ENCODE measurements around the gene NTSR1. TPM values are rescaled to one million over a fixed set of nuclear protein-coding genes. Genes with fewer than 3 reads are reported as not detected.

NTSR1 gene
- polyA plus RNA-seq, 1 donor = 0.10 TPM

- no peak for DNase-seq (ENCODE audit: low read depth)
Measured at GRCh38 chr20:62725596-62726268, 17.1 kb downstream of the NTSR1 start.

GRCh38 chr20:62726276-62726675 is 17.6 kb downstream of the NTSR1 start:
- no peak for DNase-seq (ENCODE audit: low read depth)

GRCh38 chr20:62726716-62727583 is 18.3 kb downstream of the NTSR1 start:
- no peak for DNase-seq (ENCODE audit: low read depth)

- DNase-seq (ENCODE audit: low read depth) = no peak
Measured at GRCh38 chr20:62727584-62728027, 19.0 kb downstream of the NTSR1 start.

GRCh38 chr20:62728028-62728780 is 19.6 kb downstream of the NTSR1 start:
- DNase-seq (ENCODE audit: low read depth) = no peak

GRCh38 chr20:62728781-62729300 is 20.2 kb downstream of the NTSR1 start:
- no peak for DNase-seq (ENCODE audit: low read depth)

GRCh38 chr20:62730481-62730880 is 21.8 kb downstream of the NTSR1 start:
- DNase-seq (ENCODE audit: low read depth) = no peak

- DNase-seq (ENCODE audit: low read depth) = no peak
Measured at GRCh38 chr20:62732031-62732760, 23.6 kb downstream of the NTSR1 start.

GRCh38 chr20:62732842-62733525 is 24.3 kb downstream of the NTSR1 start:
- no peak for DNase-seq (ENCODE audit: low read depth)

- no peak for DNase-seq (ENCODE audit: low read depth)
Measured at GRCh38 chr20:62733526-62733842, 24.8 kb downstream of the NTSR1 start.

- no peak for DNase-seq (ENCODE audit: low read depth)
Measured at GRCh38 chr20:62733891-62734290, 25.3 kb downstream of the NTSR1 start.

GRCh38 chr20:62734326-62734725 is 25.7 kb downstream of the NTSR1 start:
- DNase-seq (ENCODE audit: low read depth) = no peak

- DNase-seq (ENCODE audit: low read depth) = no peak
Measured at GRCh38 chr20:62734881-62735280, 26.2 kb downstream of the NTSR1 start.

- DNase-seq (ENCODE audit: low read depth) = no peak
Measured at GRCh38 chr20:62735331-62735821, 26.7 kb downstream of the NTSR1 start.

- no peak for DNase-seq (ENCODE audit: low read depth)
Measured at GRCh38 chr20:62736026-62736406, 27.4 kb downstream of the NTSR1 start.

GRCh38 chr20:62736407-62737071 is 27.9 kb downstream of the NTSR1 start:
- DNase-seq (ENCODE audit: low read depth) = no peak

- no peak for DNase-seq (ENCODE audit: low read depth)
Measured at GRCh38 chr20:62737271-62737811, 28.7 kb downstream of the NTSR1 start.

- no peak for DNase-seq (ENCODE audit: low read depth)
Measured at GRCh38 chr20:62738025-62738881, 29.6 kb downstream of the NTSR1 start.

GRCh38 chr20:62739067-62739466 is 30.4 kb downstream of the NTSR1 start:
- DNase-seq (ENCODE audit: low read depth) = no peak

Data from forelimb muscle (tissue), 1 donor.